ENCODE measurements around the gene BRDT. TPM values are rescaled to one million over a fixed set of nuclear protein-coding genes. Genes with fewer than 3 reads are reported as not detected.

Gene BRDT
- total RNA-seq, 1 experiment from 2014 or later = not detected

GRCh38 chr1:92045766-92046495, 96.7 kb downstream of the BRDT start:
- Histone ChIP-seq H3K36me3 (ENCODE audit: insufficient read depth, low read length, poor library complexity, severe bottlenecking) (no peaks in the 10 kb centered on the region), H3K4me3 (ENCODE audit: low read depth, low read length, poor library complexity, severe bottlenecking) (no peak overlapping the region), H3K27me3 (replicated peaks; ENCODE audit: insufficient read depth, low read depth, low read length, poor library complexity) (no peaks in the 10 kb centered on the region), H3K9me3 (ENCODE audit: low read depth, low read length, poor library complexity, severe bottlenecking) (no peaks in the 10 kb centered on the region), H3K27ac (ENCODE audit: low read depth, low read length, poor library complexity, severe bottlenecking) (no peak overlapping the region), H3K4me1 (ENCODE audit: insufficient read depth, low read length, poor library complexity, severe bottlenecking) (no peaks in the 10 kb centered on the region)
- ChIA-PET CTCF (no interaction called here), POLR2A (ENCODE audit: low non-redundant PET) (no interaction called here)
- DNase-seq (ENCODE audit: low spot score) = no peak
- no TSS peak for BruUV-seq (replicated peaks)
- intact Hi-C loops (cut with micrococcal nuclease; ENCODE audit: unreplicated experiment) = no loop called here
- TF ChIP-seq, protein P1, sequence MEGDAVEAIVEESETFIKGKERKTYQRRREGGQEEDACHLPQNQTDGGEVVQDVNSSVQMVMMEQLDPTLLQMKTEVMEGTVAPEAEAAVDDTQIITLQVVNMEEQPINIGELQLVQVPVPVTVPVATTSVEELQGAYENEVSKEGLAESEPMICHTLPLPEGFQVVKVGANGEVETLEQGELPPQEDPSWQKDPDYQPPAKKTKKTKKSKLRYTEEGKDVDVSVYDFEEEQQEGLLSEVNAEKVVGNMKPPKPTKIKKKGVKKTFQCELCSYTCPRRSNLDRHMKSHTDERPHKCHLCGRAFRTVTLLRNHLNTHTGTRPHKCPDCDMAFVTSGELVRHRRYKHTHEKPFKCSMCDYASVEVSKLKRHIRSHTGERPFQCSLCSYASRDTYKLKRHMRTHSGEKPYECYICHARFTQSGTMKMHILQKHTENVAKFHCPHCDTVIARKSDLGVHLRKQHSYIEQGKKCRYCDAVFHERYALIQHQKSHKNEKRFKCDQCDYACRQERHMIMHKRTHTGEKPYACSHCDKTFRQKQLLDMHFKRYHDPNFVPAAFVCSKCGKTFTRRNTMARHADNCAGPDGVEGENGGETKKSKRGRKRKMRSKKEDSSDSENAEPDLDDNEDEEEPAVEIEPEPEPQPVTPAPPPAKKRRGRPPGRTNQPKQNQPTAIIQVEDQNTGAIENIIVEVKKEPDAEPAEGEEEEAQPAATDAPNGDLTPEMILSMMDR (conservative IDR thresholded peaks at IDR 0.05; ENCODE audit: low read depth, low read length) = no peak
- no peak for TF ChIP-seq EZH2 (IDR thresholded peaks at IDR 0.05; ENCODE audit: borderline replicate concordance, low read depth, low read length, poor library complexity, severe bottlenecking)

- ChIA-PET POLR2A (ENCODE audit: low non-redundant PET) (no interaction called here), CTCF (no interaction called here)
- Histone ChIP-seq H3K27me3 (replicated peaks; ENCODE audit: insufficient read depth, low read depth, low read length, poor library complexity) (no peaks in the 10 kb centered on the region), H3K4me1 (ENCODE audit: insufficient read depth, low read length, poor library complexity, severe bottlenecking) (no peaks in the 10 kb centered on the region), H3K4me3 (ENCODE audit: low read depth, low read length, poor library complexity, severe bottlenecking) (no peak overlapping the region), H3K27ac (ENCODE audit: low read depth, low read length, poor library complexity, severe bottlenecking) (no peak overlapping the region), H3K36me3 (ENCODE audit: insufficient read depth, low read length, poor library complexity, severe bottlenecking) (no peaks in the 10 kb centered on the region), H3K9me3 (ENCODE audit: low read depth, low read length, poor library complexity, severe bottlenecking) (no peaks in the 10 kb centered on the region)
- BruUV-seq (replicated peaks) = no TSS peak
- peak; percentile 17 for DNase-seq (ENCODE audit: low spot score)
- intact Hi-C loops (cut with micrococcal nuclease; ENCODE audit: unreplicated experiment) = no loop called here
- TF ChIP-seq EZH2 (IDR thresholded peaks at IDR 0.05; ENCODE audit: borderline replicate concordance, low read depth, low read length, poor library complexity, severe bottlenecking) = no peak
- TF ChIP-seq, protein P1 (conservative IDR thresholded peaks at IDR 0.05; ENCODE audit: low read depth, low read length) = no peak
Observed at GRCh38 chr1:92051948-92052347, 102.7 kb downstream of the BRDT start.

Other genes starting within 250 kb of the BRDT start
- 3.1 and 4.0 TPM in 2 replicates for gene TGFBR3, start 63.2 kb upstream of the BRDT start, total RNA-seq (2021)
- gene EPHX4, start 80.6 kb downstream of the BRDT start, total RNA-seq (2021) = 0.64 and 0.85 TPM in 2 replicates
- gene SETSIP, start 126.0 kb downstream of the BRDT start, total RNA-seq (2021) = 0.47 TPM in 1 of 2 replicates, not detected in the other
- gene BTBD8, start 130.9 kb downstream of the BRDT start, total RNA-seq (2021) = 1.4 and 3.1 TPM in 2 replicates